OCI-LY3 (cell line): ENCODE measurements around the gene ARHGAP30.

Experiments
- H2AFZ ChIP-seq: fragments of 200-600, 300-600 bp; shearing (Covaris generic); 2 replicates; pipeline ENCODE4 v1.6.0; 2014; ENCODE audit warnings: antibody characterized with exemption, low read depth, low read length
- H3K27ac ChIP-seq: fragments of 200-600, 300-600 bp; sonication (generic); 2 replicates; pipeline ENCODE4 v1.5.1; 2014; ENCODE audit warnings: mild to moderate bottlenecking, low read length, moderate library complexity, mixed read lengths
- H3K27me3 ChIP-seq: fragments of 200-600, 300-600 bp; sonication (generic); 2 replicates; pipeline ENCODE4 v1.6.1; 2014; ENCODE audit warnings: low read depth, low read length, mixed read lengths
- H3K36me3 ChIP-seq: fragments of 200-600, 300-600 bp; sonication (generic); replicated peaks from 2 replicates; pipeline ENCODE3; 2014; ENCODE audit warnings: low read depth, low read length, mixed read lengths
- H3K4me1 ChIP-seq: fragments of 300-600, 200-600 bp; sonication (generic); 2 replicates; pipeline ENCODE4 v1.6.1; 2014; ENCODE audit warnings: low read length, mixed read lengths
- H3K4me2 ChIP-seq: fragments of 200-600, 300-600 bp; sonication (generic); 2 replicates; pipeline ENCODE4 v1.6.1; 2014; ENCODE audit warnings: low read length, mixed read lengths
- H3K4me3 ChIP-seq: fragments of 300-600, 200-600 bp; sonication (generic); 2 replicates; pipeline ENCODE4 v1.5.1; 2014; ENCODE audit warnings: antibody characterized with exemption, mild to moderate bottlenecking, low read length, moderate library complexity
- H3K79me2 ChIP-seq: fragments of 300-600, 200-600 bp; shearing (Covaris generic); 2 replicates; pipeline ENCODE4 v1.6.1; 2014; ENCODE audit warnings: mild to moderate bottlenecking, low read length, mixed read lengths
- H3K9ac ChIP-seq: fragments of 300-600, 200-600 bp; shearing (Covaris generic); 2 replicates; pipeline ENCODE4 v1.6.0; 2014; ENCODE audit warnings: mild to moderate bottlenecking, low read length, moderate library complexity
- H3K9me3 ChIP-seq: fragments of 200-600, 300-600 bp; shearing (Covaris generic); 2 replicates; pipeline ENCODE4 v1.6.1; 2014; ENCODE audit warnings: low read length, mixed read lengths; ENCODE audit not compliant: insufficient read depth
- H4K20me1 ChIP-seq: fragments of 200-600, 300-600 bp; sonication (generic); 2 replicates; pipeline ENCODE4 v1.6.1; 2016; ENCODE audit warnings: low read length, mixed read lengths; ENCODE audit not compliant: insufficient read depth
- EZH2phosphoT487 ChIP-seq: fragments of 200-600 bp; shearing (Covaris generic); IDR thresholded peaks from 2 replicates; pipeline ENCODE4 v1.6.1; 2018; ENCODE audit warnings: antibody characterized with exemption, mixed run types, low read depth
- TF ChIP-seq, protein P1 (sequence below): fragments of 200-600, 300-600 bp; sonication (generic); IDR thresholded peaks from 2 replicates; pipeline ENCODE4 v1.5.1; 2014; ENCODE audit warnings: antibody characterized with exemption, low read length, low read depth

Gene ARHGAP30

DNA sequence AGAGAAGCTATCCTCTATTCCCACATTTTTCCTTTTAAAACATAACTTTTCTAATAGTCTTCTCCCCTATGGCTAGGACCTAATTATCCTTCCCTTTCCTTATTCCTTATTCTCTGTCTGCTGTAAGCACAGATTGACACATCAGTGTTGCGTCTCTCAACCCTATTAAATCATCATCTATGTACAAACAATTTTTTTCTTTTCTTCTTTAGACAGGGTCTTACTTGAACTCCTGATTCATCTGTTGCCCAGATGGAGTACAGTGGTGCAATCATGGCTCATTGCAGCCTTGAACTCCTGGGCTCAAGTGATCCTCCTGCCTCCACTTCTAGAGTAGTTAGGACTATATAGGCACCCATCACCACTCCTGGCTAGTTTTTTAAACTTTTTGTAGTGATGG lies 36.7 kb upstream of the ARHGAP30 start:
- H3K4me3 ChIP-seq, result no peak overlapping the region
- no peaks in the 10 kb centered on the region for H3K27me3 ChIP-seq
- no peak for TF ChIP-seq EZH2phosphoT487
- TF ChIP-seq, protein P1, sequence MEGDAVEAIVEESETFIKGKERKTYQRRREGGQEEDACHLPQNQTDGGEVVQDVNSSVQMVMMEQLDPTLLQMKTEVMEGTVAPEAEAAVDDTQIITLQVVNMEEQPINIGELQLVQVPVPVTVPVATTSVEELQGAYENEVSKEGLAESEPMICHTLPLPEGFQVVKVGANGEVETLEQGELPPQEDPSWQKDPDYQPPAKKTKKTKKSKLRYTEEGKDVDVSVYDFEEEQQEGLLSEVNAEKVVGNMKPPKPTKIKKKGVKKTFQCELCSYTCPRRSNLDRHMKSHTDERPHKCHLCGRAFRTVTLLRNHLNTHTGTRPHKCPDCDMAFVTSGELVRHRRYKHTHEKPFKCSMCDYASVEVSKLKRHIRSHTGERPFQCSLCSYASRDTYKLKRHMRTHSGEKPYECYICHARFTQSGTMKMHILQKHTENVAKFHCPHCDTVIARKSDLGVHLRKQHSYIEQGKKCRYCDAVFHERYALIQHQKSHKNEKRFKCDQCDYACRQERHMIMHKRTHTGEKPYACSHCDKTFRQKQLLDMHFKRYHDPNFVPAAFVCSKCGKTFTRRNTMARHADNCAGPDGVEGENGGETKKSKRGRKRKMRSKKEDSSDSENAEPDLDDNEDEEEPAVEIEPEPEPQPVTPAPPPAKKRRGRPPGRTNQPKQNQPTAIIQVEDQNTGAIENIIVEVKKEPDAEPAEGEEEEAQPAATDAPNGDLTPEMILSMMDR, result no peak
- H3K9me3 ChIP-seq, result no peaks in the 10 kb centered on the region
- H3K4me1 ChIP-seq, result peaks cover 3% of the 10 kb centered on the region; the same call in 1 of the 2 replicates
- no peak overlapping the region for H3K27ac ChIP-seq
- no peak overlapping the region for H3K4me2 ChIP-seq
- H3K36me3 ChIP-seq, result peaks cover 29% of the 10 kb centered on the region
- peaks cover 87% of the 10 kb centered on the region for H3K79me2 ChIP-seq
- no peak overlapping the region for H2AFZ ChIP-seq
- H4K20me1 ChIP-seq, result peaks cover 10% of the 10 kb centered on the region
- H3K9ac ChIP-seq, result no peak overlapping the region

DNA sequence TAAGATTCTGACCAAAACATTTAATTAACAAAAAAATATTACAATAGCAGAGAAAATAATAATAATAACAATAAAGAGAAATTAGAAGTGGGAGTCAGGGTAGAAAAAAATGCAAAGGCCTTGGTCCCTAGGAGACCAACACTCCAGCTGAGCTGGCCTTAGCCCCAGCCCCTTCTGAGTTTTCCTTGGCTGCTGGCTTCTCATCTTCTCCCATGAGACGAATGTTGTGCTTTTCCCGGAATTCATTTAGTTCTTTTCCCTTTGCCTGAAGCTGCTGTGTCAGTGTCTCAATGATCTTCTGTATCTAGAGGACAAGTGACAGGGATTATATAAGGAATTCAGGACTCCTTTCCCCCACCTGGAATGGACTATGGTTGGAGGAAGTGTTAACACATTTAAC lies 30.9 kb upstream of the ARHGAP30 start:
- TF ChIP-seq EZH2phosphoT487, result no peak
- TF ChIP-seq, protein P1, result no peak
- no peaks in the 10 kb centered on the region for H4K20me1 ChIP-seq
- peaks cover 30% of the 10 kb centered on the region for H3K4me1 ChIP-seq
- H3K36me3 ChIP-seq, result peaks cover 24% of the 10 kb centered on the region
- no peak overlapping the region for H2AFZ ChIP-seq
- no peak overlapping the region for H3K4me2 ChIP-seq
- H3K4me3 ChIP-seq, result no peak overlapping the region
- H3K9ac ChIP-seq, result no peak overlapping the region
- H3K27ac ChIP-seq, result no peak overlapping the region
- H3K9me3 ChIP-seq, result no peaks in the 10 kb centered on the region
- H3K27me3 ChIP-seq, result no peaks in the 10 kb centered on the region
- peaks cover 31% of the 10 kb centered on the region for H3K79me2 ChIP-seq

DNA sequence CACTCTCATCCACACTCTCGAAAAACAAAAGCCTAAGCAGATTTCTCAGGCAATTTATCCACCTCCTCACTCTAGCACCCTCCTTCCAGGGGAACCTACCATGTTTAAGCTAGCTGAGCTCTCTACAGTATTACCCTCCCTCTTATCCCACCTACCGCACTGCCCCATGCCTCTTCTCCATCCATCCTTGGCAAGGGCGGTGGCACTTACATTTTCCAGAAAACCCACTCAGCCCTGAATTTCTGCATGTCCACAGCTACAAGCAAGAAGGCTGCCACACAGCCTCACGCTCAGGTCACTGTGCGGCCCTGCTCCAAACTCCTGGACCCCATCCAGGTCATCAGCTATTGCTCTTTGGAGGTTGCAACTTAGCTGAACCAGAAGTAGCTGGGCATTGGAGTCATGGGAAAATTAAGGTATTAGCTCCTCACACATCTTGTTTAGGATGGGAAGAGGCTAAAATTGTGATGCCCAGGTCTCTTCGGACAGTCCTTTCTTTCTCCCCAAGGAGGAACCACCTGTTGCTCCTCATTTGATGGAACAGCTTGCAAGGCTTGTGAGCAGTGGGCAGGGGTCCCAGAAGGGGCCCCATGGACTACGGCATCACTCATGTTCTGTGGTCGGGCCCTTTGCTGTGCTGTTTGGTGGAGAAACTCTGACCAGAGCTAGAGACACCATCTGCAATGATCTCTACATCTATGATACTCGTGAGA lies 29.6 kb upstream of the ARHGAP30 start:
- Histone ChIP-seq H3K9me3 (no peaks in the 10 kb centered on the region), H3K4me3 (peak overlapping the region; percentile 81), H3K27ac (no peak overlapping the region), H3K9ac (peak overlapping the region; percentile 71; the same call in 1 of the 2 replicates), H3K36me3 (peaks cover 24% of the 10 kb centered on the region), H3K27me3 (no peaks in the 10 kb centered on the region), H4K20me1 (no peaks in the 10 kb centered on the region), H2AFZ (no peak overlapping the region), H3K79me2 (peaks cover 18% of the 10 kb centered on the region), H3K4me1 (peaks cover 40% of the 10 kb centered on the region), H3K4me2 (peak overlapping the region; percentile 77)
- TF ChIP-seq, protein P1, result no peak
- TF ChIP-seq EZH2phosphoT487, result no peak

DNA sequence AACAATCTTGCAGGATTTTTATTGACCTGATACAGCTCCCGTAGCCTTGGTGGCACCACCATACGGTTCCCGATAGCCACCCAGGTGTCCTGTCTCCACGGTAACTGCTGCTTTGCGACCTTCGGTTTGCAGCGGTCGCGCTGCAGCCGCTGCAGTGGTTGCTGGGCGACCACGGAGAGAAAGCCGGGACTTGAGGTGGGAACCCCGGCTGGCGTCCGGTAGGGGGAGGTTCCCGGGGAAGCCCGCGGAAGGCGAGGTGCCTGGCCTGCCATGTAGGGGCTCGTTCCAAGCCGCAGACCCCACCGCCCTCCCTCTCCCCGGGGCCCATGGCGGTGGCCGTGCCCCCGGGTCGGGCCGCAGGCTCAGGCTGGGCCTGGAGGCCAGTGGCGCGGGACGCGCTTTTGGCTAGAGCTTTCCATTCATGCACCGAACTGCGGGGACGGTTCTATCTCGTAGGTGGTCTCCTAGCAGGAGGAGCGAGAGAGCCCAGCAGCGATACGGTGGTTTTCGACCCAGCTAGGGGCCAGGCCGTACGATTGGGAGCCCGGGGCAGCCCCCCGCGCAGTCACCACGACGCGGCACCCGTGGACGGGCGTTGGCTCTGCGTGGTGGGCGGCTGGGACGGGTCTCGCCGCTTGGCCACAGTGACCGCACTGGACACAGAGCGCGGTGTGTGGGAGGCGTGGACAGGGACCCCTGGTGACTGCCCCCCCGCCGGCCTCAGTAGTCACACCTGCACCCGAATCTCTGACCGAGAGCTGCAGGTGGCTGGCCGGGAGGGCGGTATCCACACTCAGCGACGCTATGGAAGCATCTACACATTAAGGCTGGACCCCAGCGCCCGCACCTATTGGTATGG lies 28.7 kb upstream of the ARHGAP30 start, which contains the start of gene KLHDC9:
TSS of gene KLHDC9 (plus strand) at position 152 of the 859 bp plus-strand sequence. CDS start at position 327, 175 bp downstream.
- Histone ChIP-seq H2AFZ (peak within 1 kb of the TSS; percentile 34), H4K20me1 (no peaks in the 10 kb centered on the region), H3K79me2 (peaks cover 10% of the 10 kb centered on the region), H3K27ac (peak within 1 kb of the TSS; percentile 90), H3K9me3 (no peaks in the 10 kb centered on the region), H3K4me2 (peak within 1 kb of the TSS; percentile 77), H3K9ac (peak within 1 kb of the TSS; percentile 71), H3K36me3 (peaks cover 24% of the 10 kb centered on the region), H3K4me3 (peak within 1 kb of the TSS; percentile 81), H3K27me3 (no peaks in the 10 kb centered on the region), H3K4me1 (peaks cover 44% of the 10 kb centered on the region)
- no peak for TF ChIP-seq EZH2phosphoT487
- TF ChIP-seq, protein P1, result no peak
